Hippocampal formation (tissue), 2 donors: ENCODE measurements around the gene TFDP1.

ENCODE experiments used
- DNase-seq, 2 donors: peaks; one replicate each; lab custom pipeline; 2025; lab: John Stamatoyannopoulos, UW

Gene TFDP1

GRCh38 chr13:113598481-113598880, 13.9 kb downstream of the TFDP1 start:
- no peak for DNase-seq

GRCh38 chr13:113599391-113599790, 14.8 kb downstream of the TFDP1 start:
- no peak for DNase-seq

DNA sequence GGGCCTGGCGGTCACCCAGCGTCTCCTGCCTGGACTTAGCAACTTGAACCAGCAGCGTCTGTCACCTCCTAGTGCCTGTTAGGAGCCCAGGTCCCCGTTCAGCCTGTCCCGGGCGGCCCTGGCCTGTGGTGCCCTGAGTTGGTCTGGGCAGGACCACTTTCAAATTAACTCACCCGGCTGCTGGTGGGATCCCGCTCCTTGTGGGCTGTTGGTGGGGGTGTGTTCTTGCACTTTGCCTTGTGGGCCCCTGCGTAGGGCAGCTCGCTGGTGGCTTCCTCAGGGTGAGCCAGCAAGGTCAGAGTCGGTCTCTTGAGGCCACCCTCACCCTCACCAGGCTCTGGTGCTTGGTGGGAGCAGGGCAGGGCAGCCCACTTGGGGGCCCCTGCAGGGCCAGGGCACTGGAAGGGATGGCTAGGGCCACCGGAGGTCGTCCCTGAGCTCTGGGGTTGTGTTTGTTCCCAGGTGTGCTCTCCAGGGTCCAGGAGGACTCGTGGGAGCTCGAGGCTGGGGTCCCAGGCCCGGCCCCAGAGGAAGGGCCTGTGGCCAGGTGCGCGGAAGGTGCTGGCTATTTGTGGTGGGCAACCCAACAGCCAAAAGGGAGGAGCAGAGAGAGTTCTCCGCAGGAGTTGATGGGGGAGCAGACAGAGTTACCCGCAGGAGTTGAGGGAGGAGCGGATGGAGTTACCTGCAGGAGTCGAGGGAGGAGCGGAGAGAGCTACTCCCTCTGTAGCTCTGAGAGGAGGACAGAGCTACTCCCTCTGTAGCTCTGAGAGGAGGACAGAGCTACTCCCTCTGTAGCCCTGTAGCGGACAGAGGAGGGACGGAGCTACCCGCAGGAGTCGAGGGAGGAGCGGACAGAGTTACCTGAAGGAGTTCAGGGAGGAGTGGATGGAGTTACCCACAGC, 16.9 kb downstream of the TFDP1 start:
- DNase-seq, result no peak

- DNase-seq, result no peak
Measured at GRCh38 chr13:113602291-113602988, 17.9 kb downstream of the TFDP1 start.

- no peak for DNase-seq
Measured at GRCh38 chr13:113603116-113603710, 18.7 kb downstream of the TFDP1 start.

DNA sequence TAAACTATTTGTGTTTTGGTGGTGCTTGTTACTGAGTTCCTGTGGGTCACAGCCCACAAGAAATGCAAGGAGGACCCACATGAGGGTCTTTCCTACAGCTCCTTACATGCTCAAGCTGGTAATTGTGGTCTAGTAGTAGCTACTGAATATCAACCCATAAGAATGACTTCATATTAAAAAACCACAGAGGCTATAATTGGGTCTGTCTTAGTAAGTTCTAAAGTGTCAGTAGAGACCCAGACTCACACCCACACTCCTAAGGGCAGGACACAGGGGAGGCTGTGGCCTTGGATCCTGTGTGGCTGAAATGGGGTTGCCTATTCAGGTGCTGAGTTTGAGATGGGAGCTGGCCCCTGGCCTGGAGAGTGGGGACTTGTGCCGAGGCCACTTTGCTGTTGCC, 19.6 kb downstream of the TFDP1 start:
- DNase-seq, result no peak

GRCh38 chr13:113605461-113605860, 20.9 kb downstream of the TFDP1 start:
- DNase-seq, result no peak

GRCh38 chr13:113605866-113606438, 21.4 kb downstream of the TFDP1 start:
- DNase-seq, result no peak

DNA sequence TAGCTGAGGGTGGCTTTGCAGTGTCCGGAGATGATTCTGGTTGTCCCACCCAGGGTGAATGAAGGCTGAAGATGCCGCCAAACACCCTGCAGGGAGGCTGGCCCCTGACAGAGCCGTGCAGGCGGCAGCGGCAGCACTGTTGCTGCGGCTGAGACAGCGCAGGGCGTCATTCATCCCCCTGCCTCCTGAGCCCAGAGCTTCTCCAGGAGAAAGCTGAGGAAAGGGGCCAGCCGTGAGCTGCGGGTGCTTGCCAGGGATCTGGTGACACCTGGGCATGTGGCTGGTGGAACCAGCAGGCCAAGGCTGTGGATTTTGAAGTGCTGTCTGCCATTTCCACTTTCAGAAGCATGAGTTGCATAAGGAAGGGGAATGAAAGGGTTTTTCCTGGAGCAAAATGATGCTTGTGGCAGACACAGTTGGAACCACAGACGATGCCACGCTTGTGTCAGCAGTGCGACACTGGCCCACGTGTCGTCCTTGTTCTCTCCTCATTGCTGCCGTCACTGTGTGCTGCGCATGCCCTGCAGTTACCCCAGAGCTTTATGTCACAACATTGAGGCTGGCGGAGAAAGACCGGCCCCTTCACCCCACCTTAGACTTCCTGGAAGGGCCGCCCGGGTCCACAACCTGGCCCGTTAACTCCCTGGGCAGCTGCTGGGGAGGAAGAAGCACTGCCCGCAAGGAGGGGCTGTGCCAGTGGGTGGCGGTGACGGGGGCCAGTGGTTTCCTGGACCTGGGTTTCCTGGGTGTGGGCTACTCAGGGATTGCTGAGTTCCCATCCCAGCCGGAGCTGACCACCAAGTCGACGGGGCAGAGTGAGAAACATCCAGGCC, 22.7 kb downstream of the TFDP1 start:
- DNase-seq, result no peak

GRCh38 chr13:113607889-113608635, 23.5 kb downstream of the TFDP1 start:
- DNase-seq, result no peak

- DNase-seq, result no peak
Measured at GRCh38 chr13:113608967-113609533, 24.5 kb downstream of the TFDP1 start.

- no peak for DNase-seq
Measured at GRCh38 chr13:113609616-113610015, 25.1 kb downstream of the TFDP1 start.

DNA sequence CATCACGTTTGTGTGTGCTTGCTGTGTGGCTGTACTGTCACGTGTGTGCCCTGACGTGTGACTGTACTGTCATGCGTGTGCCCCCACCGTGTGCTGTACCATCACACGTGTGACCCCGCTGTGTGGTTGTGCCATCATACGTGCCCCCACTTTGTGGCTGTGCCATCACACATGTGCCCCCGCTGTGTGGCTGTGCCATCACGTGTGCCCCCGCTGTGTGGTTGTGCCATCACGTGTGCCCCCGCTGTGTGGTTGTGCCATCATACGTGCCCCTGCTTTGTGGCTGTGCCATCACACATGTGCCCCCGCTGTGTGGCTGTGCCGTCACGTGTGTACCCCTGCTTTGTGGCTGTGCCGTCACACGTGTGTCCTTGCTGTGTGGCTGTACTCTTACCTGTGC, 25.7 kb downstream of the TFDP1 start:
- no peak for DNase-seq

DNA sequence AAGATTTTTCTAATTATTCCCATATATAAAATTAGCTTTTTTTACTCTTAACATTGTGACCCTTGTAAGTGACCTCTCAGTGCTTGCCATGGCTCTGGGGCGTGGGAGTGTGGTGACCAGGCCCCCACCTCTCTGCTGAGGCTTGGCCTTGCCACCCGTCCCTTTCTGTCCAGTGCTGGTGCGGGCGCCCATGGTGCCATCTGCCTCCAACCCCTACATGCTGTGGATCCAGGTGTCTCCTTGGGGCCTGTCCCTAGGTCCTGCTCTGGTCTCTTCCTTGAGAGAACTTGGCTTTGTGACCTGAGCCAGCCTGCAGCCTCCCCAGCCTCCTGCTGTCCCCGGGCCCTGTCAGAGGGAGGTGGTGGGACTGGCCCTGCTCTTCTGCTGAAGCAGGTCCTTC, 27.4 kb downstream of the TFDP1 start:
- no peak for DNase-seq

DNA sequence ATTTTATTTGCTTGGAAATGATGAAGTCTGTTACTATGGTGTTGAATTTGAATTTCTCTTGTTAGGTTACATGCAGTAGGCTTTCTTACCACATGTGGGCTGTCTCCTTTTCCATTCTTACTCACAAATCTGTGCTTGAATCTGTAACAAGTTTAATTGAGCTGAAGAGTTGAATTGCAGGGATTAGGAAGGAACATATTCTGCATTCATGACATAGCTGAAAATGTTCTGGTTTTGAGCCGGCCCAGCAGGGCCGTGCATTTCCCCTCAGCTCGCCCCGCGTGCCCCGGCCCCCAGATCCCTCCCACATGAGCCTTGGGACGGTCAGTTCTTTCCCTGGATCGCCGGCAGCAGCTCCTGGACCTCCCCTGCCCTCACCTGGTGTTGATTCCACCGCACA, 28.1 kb downstream of the TFDP1 start:
- no peak for DNase-seq

DNA sequence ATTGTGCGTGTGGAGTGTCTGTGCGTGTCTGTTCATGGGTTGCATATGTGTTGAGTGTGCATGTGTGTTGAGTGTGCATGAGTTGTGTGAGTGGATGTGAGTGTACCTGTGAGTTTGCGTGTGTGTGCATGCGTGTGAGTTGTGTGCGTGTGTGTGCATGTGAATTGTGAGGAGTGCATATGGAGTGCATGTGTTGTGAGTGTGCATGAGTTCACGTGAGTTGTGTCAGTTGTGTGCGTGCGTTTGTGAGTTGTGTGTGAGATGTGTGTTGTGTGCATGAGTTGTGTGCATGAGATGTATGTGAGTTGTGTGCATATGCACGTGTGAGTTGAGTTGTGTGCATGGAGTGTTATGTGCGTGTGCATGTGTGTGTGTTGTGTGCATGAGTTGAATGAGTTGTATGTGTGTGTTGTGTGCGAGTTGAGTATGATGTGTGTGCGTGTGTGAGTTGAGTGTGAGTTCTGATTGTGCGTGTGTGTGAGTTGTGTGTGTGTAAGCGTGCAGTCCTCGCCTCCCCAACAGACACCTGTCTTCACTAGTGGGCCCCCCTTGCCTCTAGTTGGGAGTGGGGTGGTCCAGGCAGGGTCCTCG, 29.3 kb downstream of the TFDP1 start:
- DNase-seq, result no peak

GRCh38 chr13:113616281-113616906, 31.8 kb downstream of the TFDP1 start:
- DNase-seq, result no peak

DNA sequence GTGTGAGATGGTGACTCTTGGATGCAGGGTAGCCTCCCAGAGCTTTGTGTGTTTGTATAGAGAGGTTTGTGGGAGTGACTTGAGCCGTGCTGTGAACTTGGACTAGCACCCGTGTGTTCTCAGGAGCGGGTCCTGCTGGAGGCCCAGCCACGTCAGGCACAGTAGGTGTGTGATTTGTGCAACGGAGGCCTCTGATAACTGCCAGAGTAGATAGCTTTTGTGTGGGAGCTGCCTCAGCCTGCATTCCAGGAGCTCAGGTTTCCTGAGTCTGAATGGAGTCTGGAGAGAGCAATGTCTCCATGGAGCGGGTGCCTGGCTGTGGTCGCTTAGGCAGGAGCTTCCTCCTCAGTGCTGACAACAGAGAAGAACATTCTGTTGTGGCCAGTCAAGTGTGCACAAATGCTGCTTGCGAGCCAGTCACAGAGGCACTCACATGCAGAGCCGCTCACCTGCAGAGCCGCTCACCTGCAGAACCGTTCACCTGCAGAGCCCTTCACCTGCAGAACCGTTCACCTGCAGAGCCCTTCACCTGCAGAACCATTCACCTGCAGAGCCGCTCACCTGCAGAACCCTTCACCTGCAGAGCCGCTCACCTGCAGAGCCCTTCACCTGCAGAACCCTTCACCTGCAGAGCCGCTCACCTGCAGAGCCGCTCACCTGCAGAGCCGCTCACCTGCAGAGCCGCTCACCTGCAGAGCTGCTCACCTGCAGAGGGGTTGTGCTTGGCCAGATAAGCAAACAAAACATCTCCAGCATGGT, 32.6 kb downstream of the TFDP1 start:
- DNase-seq, result no peak

DNA sequence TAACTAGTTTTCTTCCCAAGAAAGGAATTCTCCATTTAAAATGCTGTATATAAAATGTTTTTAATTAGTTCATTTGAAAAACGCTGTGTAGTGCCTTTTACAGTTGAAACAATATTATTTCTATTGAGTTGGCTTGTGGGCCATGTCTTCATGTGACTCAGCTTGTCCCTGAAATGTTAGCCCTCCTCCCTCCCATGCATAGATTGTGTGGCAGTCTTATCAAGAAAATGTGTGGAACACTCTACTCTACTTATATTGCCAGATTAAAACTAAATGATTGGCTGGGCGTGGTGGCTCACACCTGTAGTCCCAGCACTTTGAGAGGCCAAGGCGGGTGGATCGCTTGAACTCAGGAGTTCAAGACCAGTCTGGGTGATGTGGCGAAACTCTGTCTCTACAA, 33.4 kb downstream of the TFDP1 start:
- no peak for DNase-seq
